Measurements from ENCODE around the gene SMIM28. TPM values are rescaled to one million over a fixed set of nuclear protein-coding genes. Genes with fewer than 3 reads are reported as not detected.

SMIM28 gene
- total and polyA plus RNA-seq, 12 donors, result not detected

DNA sequence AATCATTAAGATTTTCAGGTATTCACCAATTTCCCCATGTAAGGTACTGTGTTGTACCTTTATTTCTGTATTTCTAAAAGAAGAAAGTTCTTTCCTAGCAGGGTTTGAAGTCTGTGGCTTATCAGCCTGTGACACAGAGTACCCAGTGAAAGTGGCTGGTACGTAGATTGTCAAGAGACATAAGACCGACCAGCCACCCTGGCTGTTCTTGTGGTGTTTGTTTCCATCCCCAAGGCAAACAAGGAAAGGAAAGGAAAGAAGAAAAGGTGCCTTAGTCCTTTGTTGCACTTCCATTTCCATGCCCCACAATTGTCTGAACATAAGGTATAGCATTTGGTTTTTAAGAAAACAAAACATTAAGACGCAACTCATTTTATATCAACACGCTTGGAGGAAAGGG lies 40.6 kb upstream of the SMIM28 start:
- WGBS, 2 donors, result 81 to 89% methylated on average over 4 of the region's 4 CpGs
- H3K27ac ChIP-seq, result no peak overlapping the region
- H3K27me3 ChIP-seq, result no peaks in the 10 kb centered on the region
- DNase-seq (no peak), ATAC-seq (no peak)
- H3K36me3 ChIP-seq, result peaks cover 0 to 13% (median 0%) of the 10 kb centered on the region in 9 donors
- H3K4me3 ChIP-seq, result no peak overlapping the region
- no peaks in the 10 kb centered on the region for H3K4me1 ChIP-seq
- H3K9me3 ChIP-seq, result no peaks in the 10 kb centered on the region
- TF ChIP-seq, protein P1, sequence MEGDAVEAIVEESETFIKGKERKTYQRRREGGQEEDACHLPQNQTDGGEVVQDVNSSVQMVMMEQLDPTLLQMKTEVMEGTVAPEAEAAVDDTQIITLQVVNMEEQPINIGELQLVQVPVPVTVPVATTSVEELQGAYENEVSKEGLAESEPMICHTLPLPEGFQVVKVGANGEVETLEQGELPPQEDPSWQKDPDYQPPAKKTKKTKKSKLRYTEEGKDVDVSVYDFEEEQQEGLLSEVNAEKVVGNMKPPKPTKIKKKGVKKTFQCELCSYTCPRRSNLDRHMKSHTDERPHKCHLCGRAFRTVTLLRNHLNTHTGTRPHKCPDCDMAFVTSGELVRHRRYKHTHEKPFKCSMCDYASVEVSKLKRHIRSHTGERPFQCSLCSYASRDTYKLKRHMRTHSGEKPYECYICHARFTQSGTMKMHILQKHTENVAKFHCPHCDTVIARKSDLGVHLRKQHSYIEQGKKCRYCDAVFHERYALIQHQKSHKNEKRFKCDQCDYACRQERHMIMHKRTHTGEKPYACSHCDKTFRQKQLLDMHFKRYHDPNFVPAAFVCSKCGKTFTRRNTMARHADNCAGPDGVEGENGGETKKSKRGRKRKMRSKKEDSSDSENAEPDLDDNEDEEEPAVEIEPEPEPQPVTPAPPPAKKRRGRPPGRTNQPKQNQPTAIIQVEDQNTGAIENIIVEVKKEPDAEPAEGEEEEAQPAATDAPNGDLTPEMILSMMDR (IDR thresholded peaks at IDR 0.05), result no peak
- intact Hi-C loops (cut with DNase I), result no loop called here

DNA sequence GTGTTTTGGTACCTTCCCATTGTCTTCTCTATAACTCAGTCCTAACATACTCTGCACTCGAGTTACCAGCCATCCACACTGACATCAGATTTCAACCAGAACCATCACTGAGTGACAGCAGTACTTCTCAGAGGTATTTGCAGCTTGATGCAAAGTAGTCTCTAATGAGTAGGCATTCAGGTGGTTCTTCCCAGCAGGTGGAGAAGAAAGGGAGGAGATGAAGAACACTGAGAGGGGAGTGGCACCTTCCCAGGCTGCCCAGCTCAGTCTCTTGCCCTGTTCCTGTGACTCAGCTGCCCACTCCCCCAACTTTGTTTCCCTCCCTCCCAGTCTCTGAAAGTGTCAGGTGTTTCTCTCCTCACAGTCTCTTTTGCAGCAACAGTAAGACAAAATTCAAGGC lies 38.7 kb upstream of the SMIM28 start:
- H3K27me3 ChIP-seq, result no peaks in the 10 kb centered on the region
- intact Hi-C loops (cut with DNase I), result no loop called here
- DNase-seq, result no peak
- no peak overlapping the region for H3K4me3 ChIP-seq
- H3K9me3 ChIP-seq, result no peaks in the 10 kb centered on the region
- TF ChIP-seq, protein P1 (IDR thresholded peaks at IDR 0.05), result no peak
- peaks cover 0 to 13% (median 0%) of the 10 kb centered on the region in 9 donors for H3K36me3 ChIP-seq
- no peak for ATAC-seq
- no peaks in the 10 kb centered on the region for H3K4me1 ChIP-seq
- WGBS, 2 donors, result 59 to 61% methylated on average over 1 of the region's 1 CpG
- no peak overlapping the region for H3K27ac ChIP-seq

DNA sequence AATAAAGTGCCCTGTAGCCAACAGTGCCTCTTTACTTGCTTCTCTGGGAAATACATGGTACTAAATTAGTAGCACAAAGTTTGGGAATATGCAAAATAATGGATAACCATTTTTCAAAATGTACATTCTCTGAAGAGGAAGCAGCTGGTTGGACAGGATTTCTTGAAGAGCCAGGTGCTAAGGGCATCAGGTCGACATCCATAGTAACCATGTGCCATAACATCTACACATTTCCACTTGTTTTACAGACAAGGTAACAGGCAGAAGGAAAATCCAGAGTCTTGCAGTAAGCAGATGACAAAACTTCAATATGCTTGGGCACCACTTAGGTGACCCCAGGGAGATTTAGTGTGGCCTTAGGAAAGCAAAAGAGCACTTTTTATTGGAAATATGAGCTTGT lies 36.5 kb upstream of the SMIM28 start:
- Histone ChIP-seq H3K27me3 (no peaks in the 10 kb centered on the region), H3K9me3 (no peaks in the 10 kb centered on the region), H3K36me3 (peaks cover 0 to 11% (median 0%) of the 10 kb centered on the region in 9 donors), H3K27ac (no peak overlapping the region), H3K4me1 (no peaks in the 10 kb centered on the region), H3K4me3 (no peak overlapping the region)
- intact Hi-C loops (cut with DNase I), result no loop called here
- WGBS, 2 donors, result 69 to 81% methylated on average over 1 of the region's 1 CpG
- ATAC-seq (no peak), DNase-seq (no peak)
- TF ChIP-seq, protein P1 (IDR thresholded peaks at IDR 0.05), result no peak

DNA sequence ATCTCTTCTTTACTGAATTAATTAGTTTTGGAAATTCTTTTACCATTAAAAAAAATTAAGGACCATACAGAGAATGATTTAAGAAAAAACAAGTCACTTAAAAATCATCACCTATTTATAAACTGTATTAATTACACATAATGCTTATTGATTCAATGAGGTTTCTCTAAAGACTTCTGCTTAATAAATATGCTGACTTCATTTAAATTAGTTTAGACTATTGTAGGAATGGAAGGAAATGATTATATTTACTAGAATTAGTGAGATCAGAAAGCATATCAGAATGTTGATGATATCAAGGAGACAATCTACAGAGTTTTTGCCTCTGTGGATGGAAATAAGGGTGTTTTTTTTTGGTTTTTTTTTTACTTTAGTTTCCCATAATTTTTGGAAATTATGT lies 34.6 kb upstream of the SMIM28 start:
- Histone ChIP-seq H3K4me3 (no peak overlapping the region), H3K27ac (no peak overlapping the region), H3K27me3 (no peaks in the 10 kb centered on the region), H3K36me3 (no peaks in the 10 kb centered on the region), H3K9me3 (no peaks in the 10 kb centered on the region), H3K4me1 (no peaks in the 10 kb centered on the region)
- DNase-seq (no peak), ATAC-seq (no peak)
- intact Hi-C loops (cut with DNase I), result no loop called here
- TF ChIP-seq, protein P1 (IDR thresholded peaks at IDR 0.05), result no peak
